ENCODE data around the gene CDC42BPA. TPM values are rescaled to one million over a fixed set of nuclear protein-coding genes. Genes with fewer than 3 reads are reported as not detected.

CDC42BPA gene
- total and polyA plus RNA-seq, 12 donors, result 7.4 to 73.8 (median 37.2) TPM

DNA sequence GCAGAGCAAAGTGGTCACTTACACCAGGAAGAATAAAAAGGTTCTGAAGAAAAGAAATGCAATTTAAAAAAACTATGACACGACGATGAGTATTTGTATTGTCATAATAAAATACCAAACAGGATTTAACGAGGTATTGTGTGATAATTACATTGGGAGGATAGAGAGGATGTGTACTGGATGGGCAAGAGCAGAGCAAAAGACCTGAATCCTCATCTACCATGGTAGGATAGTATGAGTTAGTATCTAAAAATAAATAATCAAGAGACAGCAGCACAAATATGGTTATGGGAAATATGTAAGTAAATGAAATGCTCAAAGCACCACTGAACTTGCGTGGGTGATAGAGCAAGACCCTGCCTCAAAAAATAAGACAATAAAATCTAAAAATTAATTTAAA lies 162.6 kb downstream of the CDC42BPA start:
- Histone ChIP-seq H3K4me1 (replicated peaks in 1 of 2) (peaks cover 5 to 6% of the 10 kb centered on the region in 2 donors), H3K4me3 (no peak overlapping the region), H3K36me3 (replicated peaks in 1 of 2) (no peaks in the 10 kb centered on the region), H3K27ac (no peak overlapping the region), H3K27me3 (no peaks in the 10 kb centered on the region), H3K9me3 (replicated peaks in 1 of 3) (no peaks in the 10 kb centered on the region)
- intact Hi-C loops (cut with DNase I), result no loop called here
- TF ChIP-seq POLR2A (IDR thresholded peaks at IDR 0.05), result no peak
- TF ChIP-seq, protein P1, sequence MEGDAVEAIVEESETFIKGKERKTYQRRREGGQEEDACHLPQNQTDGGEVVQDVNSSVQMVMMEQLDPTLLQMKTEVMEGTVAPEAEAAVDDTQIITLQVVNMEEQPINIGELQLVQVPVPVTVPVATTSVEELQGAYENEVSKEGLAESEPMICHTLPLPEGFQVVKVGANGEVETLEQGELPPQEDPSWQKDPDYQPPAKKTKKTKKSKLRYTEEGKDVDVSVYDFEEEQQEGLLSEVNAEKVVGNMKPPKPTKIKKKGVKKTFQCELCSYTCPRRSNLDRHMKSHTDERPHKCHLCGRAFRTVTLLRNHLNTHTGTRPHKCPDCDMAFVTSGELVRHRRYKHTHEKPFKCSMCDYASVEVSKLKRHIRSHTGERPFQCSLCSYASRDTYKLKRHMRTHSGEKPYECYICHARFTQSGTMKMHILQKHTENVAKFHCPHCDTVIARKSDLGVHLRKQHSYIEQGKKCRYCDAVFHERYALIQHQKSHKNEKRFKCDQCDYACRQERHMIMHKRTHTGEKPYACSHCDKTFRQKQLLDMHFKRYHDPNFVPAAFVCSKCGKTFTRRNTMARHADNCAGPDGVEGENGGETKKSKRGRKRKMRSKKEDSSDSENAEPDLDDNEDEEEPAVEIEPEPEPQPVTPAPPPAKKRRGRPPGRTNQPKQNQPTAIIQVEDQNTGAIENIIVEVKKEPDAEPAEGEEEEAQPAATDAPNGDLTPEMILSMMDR (IDR thresholded peaks at IDR 0.05), result no peak
- 97 to 99% (median 98%) methylated on average over 4 of the region's 4 CpGs for WGBS, 4 donors
- no peak for DNase-seq

DNA sequence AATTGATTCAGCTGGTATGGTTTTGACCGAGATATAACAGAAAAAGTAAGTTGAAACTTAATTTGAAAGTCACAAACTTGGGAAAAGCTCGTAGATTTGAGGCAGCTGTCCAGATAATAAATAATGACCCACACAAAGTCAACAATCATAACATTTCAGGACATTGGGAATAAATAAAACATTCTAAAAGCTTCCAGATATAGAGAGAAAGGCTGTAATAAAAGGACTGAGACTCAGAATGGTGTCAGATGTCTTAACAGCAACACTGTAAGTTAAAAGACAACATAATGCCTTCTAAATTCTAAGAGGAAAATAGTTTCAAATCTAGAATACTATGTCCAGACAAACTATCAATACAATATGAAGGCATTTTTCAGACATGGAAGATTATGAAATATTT lies 163.3 kb downstream of the CDC42BPA start:
- intact Hi-C loops (cut with DNase I), result no loop called here
- H3K27me3 ChIP-seq, result no peaks in the 10 kb centered on the region
- DNase-seq, result no peak
- H3K4me3 ChIP-seq, result no peak overlapping the region
- no peak for TF ChIP-seq POLR2A (IDR thresholded peaks at IDR 0.05)
- TF ChIP-seq, protein P1 (IDR thresholded peaks at IDR 0.05), result no peak
- peaks cover 5 to 6% of the 10 kb centered on the region in 2 donors for H3K4me1 ChIP-seq (replicated peaks in 1 of 2)
- no peaks in the 10 kb centered on the region for H3K36me3 ChIP-seq (replicated peaks in 1 of 2)
- no peak overlapping the region for H3K27ac ChIP-seq
- 55 to 64% (median 61%) methylated on average over 2 of the region's 2 CpGs for WGBS, 4 donors
- no peaks in the 10 kb centered on the region for H3K9me3 ChIP-seq (replicated peaks in 1 of 3)

DNA sequence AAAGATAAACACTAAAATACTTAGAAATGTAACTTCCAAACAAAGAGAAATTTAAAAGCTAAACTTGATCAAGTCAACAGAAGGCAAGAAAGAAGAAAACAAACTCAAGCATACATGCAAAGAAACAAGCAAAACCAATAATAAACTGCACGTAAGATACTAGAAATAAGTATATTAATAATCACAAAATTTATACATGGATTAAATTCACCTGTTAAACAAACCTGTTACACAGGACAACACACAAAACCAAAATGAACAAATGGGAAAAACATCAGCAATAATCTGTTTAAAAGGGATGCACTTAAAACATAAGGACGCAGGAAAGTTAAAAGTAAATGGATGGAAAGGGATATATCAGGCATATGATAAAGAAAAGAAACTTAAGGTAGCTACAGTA lies 165.8 kb downstream of the CDC42BPA start:
- H3K4me1 ChIP-seq (replicated peaks in 1 of 2), result peaks cover 5 to 6% of the 10 kb centered on the region in 2 donors

DNA sequence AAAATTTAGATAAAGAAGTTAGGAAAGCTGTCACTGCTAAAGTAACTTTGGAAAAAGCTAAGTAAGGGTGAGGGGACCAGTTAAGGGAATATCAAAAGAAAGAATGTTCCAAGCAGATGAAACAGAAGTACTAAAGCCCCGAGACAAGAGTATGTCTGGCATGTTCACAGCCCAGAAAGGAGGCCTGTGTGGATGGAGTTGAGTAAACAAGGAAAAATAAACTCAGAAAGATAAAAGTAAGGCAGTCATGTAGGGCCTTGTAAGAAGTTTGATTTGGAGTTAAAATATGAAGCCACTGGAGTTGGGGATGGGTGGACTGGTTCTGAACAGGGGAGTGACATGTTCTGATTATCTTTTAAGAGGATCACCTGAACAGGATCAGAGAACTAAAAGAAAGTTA lies 177.9 kb downstream of the CDC42BPA start:
- no peak for DNase-seq
- intact Hi-C loops (cut with DNase I), result no loop called here
- TF ChIP-seq, protein P1 (IDR thresholded peaks at IDR 0.05), result no peak
- no peak for TF ChIP-seq POLR2A (IDR thresholded peaks at IDR 0.05)
- Histone ChIP-seq H3K4me1 (replicated peaks in 1 of 2) (no peaks in the 10 kb centered on the region), H3K36me3 (replicated peaks in 1 of 2) (peaks cover 0 to 7% of the 10 kb centered on the region in 2 donors), H3K9me3 (replicated peaks in 1 of 3) (no peaks in the 10 kb centered on the region), H3K27ac (no peak overlapping the region), H3K27me3 (no peaks in the 10 kb centered on the region), H3K4me3 (no peak overlapping the region)
- WGBS, 4 donors, result 72 to 97% (median 80%) methylated on average over 1 of the region's 1 CpG

More for the DNA sequence above, 165.8 kb downstream of the CDC42BPA start:
- Histone ChIP-seq H3K27me3 (no peaks in the 10 kb centered on the region), H3K36me3 (replicated peaks in 1 of 2) (no peaks in the 10 kb centered on the region), H3K4me3 (no peak overlapping the region), H3K27ac (no peak overlapping the region), H3K9me3 (replicated peaks in 1 of 3) (no peaks in the 10 kb centered on the region)
- 94 to 100% (median 98%) methylated on average over 2 of the region's 2 CpGs for WGBS, 4 donors
- no peak for TF ChIP-seq POLR2A (IDR thresholded peaks at IDR 0.05)
- DNase-seq, result no peak
- intact Hi-C loops (cut with DNase I), result no loop called here

DNA sequence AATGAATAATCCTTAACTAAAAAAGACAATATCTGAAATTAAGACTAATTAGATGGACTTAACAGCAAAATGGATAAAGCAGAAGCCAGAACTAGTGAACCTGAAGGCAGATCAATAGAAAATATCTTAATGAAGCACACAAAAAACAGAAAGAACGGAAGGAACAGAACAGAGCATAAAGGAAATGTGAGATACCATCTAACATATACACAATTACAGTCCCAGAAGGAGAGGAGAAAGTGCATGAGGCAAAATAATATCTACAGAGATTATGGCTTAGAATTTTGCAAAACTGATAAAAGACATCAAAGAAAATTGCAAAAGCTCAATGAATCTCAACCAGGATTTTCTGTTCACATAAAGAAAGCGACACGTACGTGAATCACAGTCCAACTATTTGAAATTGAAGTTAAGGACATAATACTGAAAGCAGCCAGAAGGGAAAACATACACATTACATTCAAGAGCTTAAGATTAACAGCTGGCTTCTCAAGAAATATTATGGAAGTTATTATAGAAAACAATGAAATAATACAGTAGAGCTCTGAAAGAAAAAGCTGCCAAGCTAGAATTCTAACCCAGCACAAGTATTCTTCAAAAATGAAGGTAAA lies 182.0 kb downstream of the CDC42BPA start:
- Histone ChIP-seq H3K36me3 (replicated peaks in 1 of 2) (no peaks in the 10 kb centered on the region), H3K4me3 (no peak overlapping the region), H3K27ac (no peak overlapping the region), H3K4me1 (replicated peaks in 1 of 2) (peaks cover 0 to 4% of the 10 kb centered on the region in 2 donors), H3K9me3 (replicated peaks in 1 of 3) (no peaks in the 10 kb centered on the region), H3K27me3 (no peaks in the 10 kb centered on the region)
- 91 to 94% (median 92%) methylated on average over 4 of the region's 4 CpGs for WGBS, 4 donors
- intact Hi-C loops (cut with DNase I), result no loop called here
- TF ChIP-seq, protein P1 (IDR thresholded peaks at IDR 0.05), result no peak
- no peak for TF ChIP-seq POLR2A (IDR thresholded peaks at IDR 0.05)
- DNase-seq, result no peak
